Peyer's patch (tissue), 4 donors: ENCODE measurements around the gene NR0B2. TPM values are rescaled to one million over a fixed set of nuclear protein-coding genes. Genes with fewer than 3 reads are reported as not detected.
A peak's percentile ranks its signal among the peaks of the same experiment; 100 is the strongest.

Experiments used
- DNase-seq, 3 donors: peaks; one replicate each; pipeline ENCODE4 v3.0.0-alpha.2; 2017 to 2019
- H3K27ac ChIP-seq, 4 donors: fragments of 200-600 bp; sonication (generic); one replicate each; pipeline ENCODE4 v1.5.1; 2016 to 2019
- H3K27me3 ChIP-seq, 2 donors: fragments of 200-600 bp; sonication (generic); one replicate each; pipeline ENCODE4 v1.5.1; 2019
- H3K36me3 ChIP-seq, 3 donors: fragments of 200-600 bp; sonication (generic); one replicate each; pipeline ENCODE4 v1.5.1; 2016 to 2019
- H3K4me1 ChIP-seq, 4 donors: fragments of 200-600 bp; sonication (generic); one replicate each; pipeline ENCODE4 v1.5.1; 2016 to 2019
- H3K4me3 ChIP-seq, 4 donors: fragments of 200-600 bp; sonication (generic); 1 replicate in 3 of 4; 2 replicates in 1 of 4; pipeline ENCODE4 v1.5.1; 2016 to 2019; ENCODE audit warnings: mild to moderate bottlenecking in 1 of 4
- H3K9me3 ChIP-seq, 4 donors: fragments of 200-600 bp; sonication (generic); one replicate each; pipeline ENCODE4 v1.5.1; 2016 to 2019; ENCODE audit warnings: mild to moderate bottlenecking in 1 of 4
- CTCF ChIP-seq, 6 experiments: fragments of 450-650 bp in 4 of 6; fragments of 200-600 bp in 2 of 6; sonication (generic) in 1 of 6; IDR thresholded peaks; one replicate each; pipeline ENCODE4 v1.5.1; 2017 to 2019; ENCODE audit warnings: antibody characterized with exemption in 6 of 6, mild to moderate bottlenecking in 3 of 6, moderate library complexity in 1 of 6
- POLR2A ChIP-seq, 2 donors: fragments of 450-650 bp; IDR thresholded peaks; one replicate each; pipeline ENCODE4 v1.5.1; 2017; ENCODE audit warnings: antibody characterized with exemption in 2 of 2, mild to moderate bottlenecking in 2 of 2, moderate library complexity in 2 of 2
- total RNA-seq, 4 donors: library from RNA; depleted of rRNA; stranded (reverse); fragments of >200 nt; gene quantifications; one replicate each; pipeline ENCODE4 v1.1.0, GENCODE V29; 2016

Gene NR0B2
- total RNA-seq, 4 donors from 2014 or later: 16.2 to 46.4 (median 30.7) TPM; not detected in 1

DNA sequence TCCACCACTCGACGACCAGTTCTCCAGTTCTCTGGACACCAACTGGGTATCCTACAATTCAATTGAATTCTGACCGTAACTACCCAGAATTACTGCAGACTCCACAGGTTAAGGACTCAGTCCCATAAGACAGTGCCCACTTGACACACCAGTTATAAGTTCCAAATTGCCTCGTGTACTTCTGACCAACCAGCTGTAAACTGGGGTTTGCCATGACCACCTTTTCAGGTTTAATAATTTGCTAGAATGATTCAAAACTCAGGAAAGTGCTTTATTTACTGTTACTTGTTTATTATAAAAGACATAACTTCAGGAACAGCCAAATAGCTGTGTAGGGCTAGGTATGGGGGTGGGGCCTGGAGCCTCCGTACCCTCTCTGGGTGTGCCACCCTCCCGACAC is 23.0 kb upstream of the NR0B2 start:
- Histone ChIP-seq H3K36me3 (peaks cover 0 to 56% (median 3%) of the 10 kb centered on the region in 3 donors), H3K4me1 (no peaks in the 10 kb centered on the region), H3K9me3 (no peaks in the 10 kb centered on the region), H3K27me3 (no peaks in the 10 kb centered on the region), H3K4me3 (no peak overlapping the region), H3K27ac (no peak overlapping the region)
- DNase-seq: no peak
- TF ChIP-seq POLR2A (IDR thresholded peaks at IDR 0.05) (no peak), CTCF (IDR thresholded peaks at IDR 0.05) (no peak)

GRCh38 chr1:26932531-26932930 is 18.8 kb upstream of the NR0B2 start:
- Histone ChIP-seq H3K4me3 (no peak overlapping the region), H3K9me3 (no peaks in the 10 kb centered on the region), H3K4me1 (no peaks in the 10 kb centered on the region), H3K27me3 (no peaks in the 10 kb centered on the region), H3K36me3 (peaks cover 0 to 47% (median 0%) of the 10 kb centered on the region in 3 donors), H3K27ac (no peak overlapping the region)
- DNase-seq: no peak
- TF ChIP-seq CTCF (IDR thresholded peaks at IDR 0.05) (no peak), POLR2A (IDR thresholded peaks at IDR 0.05) (no peak)

GRCh38 chr1:26923711-26924110 is 9.9 kb upstream of the NR0B2 start:
- H3K27ac ChIP-seq: no peak overlapping the region
- no peaks in the 10 kb centered on the region for H3K9me3 ChIP-seq
- peaks cover 0 to 17% (median 7%) of the 10 kb centered on the region in 4 donors for H3K4me1 ChIP-seq
- no peak overlapping the region for H3K4me3 ChIP-seq
- peaks cover 0 to 40% (median 0%) of the 10 kb centered on the region in 3 donors for H3K36me3 ChIP-seq
- TF ChIP-seq POLR2A (IDR thresholded peaks at IDR 0.05) (no peak), CTCF (IDR thresholded peaks at IDR 0.05) (no peak)
- no peak for DNase-seq
- H3K27me3 ChIP-seq: no peaks in the 10 kb centered on the region

DNA sequence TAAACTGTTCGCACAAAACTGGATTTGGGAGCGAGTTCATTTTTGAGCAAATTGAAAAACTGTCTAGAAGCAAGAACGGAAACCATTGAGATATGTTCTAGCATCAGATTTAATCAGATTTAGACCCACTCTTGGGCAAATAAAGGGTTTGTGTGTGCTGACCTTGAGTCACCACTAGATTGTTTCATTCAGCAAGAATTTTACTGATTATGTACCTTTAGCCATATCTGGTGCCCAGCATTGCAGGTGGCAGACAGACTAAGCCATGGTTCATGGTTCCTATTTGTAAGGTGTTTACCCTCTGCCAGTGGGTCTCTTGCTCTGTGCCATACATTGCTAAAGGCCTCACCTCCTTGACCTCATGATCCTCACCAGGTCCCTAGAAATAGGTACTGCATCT is 9.1 kb upstream of the NR0B2 start:
- H3K36me3 ChIP-seq: peaks cover 0 to 39% (median 0%) of the 10 kb centered on the region in 3 donors
- H3K27me3 ChIP-seq: no peaks in the 10 kb centered on the region
- peaks cover 0 to 17% (median 7%) of the 10 kb centered on the region in 4 donors for H3K4me1 ChIP-seq
- no peak overlapping the region for H3K27ac ChIP-seq
- peak overlapping the region in 2 of 4 donors; percentile 92 to 96 for H3K4me3 ChIP-seq
- H3K9me3 ChIP-seq: no peaks in the 10 kb centered on the region
- DNase-seq: no peak
- TF ChIP-seq CTCF (IDR thresholded peaks at IDR 0.05) (no peak), POLR2A (IDR thresholded peaks at IDR 0.05) (no peak)

DNA sequence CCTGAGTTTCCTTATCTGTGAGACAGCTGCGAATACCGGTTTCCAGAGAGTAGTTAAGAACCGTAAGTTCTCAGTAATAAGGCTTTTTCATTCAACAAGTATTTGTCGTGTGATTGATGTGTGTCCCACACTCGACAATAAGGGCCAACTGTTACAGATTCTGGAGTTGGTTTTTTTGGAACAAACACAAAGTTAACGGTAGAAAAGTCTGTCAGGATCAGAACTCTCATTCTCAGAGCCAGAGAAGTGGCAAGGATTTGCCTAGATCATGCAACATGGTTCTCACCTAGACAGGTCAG is 8.6 kb upstream of the NR0B2 start:
- Histone ChIP-seq H3K27ac (peak overlapping the region in 2 of 4 donors; percentile 83 to 91), H3K4me3 (peak overlapping the region; percentile 73 to 96 (median 94)), H3K4me1 (peaks cover 0 to 17% (median 7%) of the 10 kb centered on the region in 4 donors), H3K9me3 (no peaks in the 10 kb centered on the region), H3K27me3 (no peaks in the 10 kb centered on the region), H3K36me3 (peaks cover 0 to 35% (median 0%) of the 10 kb centered on the region in 3 donors)
- no peak for TF ChIP-seq POLR2A (IDR thresholded peaks at IDR 0.05)
- TF ChIP-seq CTCF (IDR thresholded peaks at IDR 0.05): no peak
- DNase-seq: no peak
